Choroid plexus epithelial cell (primary cell): ENCODE data around the gene PTK6.
A peak's percentile ranks its signal among the peaks of the same experiment; 100 is the strongest.

Source experiments
- DNase-seq: peaks from one replicate; pipeline ENCODE4 v3.0.0-alpha.2; 2010; ENCODE audit warnings: low read depth
- H3K4me3 ChIP-seq: 2 replicates; pipeline ENCODE4 v1.5.1; 2011; ENCODE audit warnings: low read depth, mild to moderate bottlenecking, control low read depth, low read length, moderate library complexity
- CTCF ChIP-seq: conservative IDR thresholded peaks from 2 replicates; pipeline ENCODE4 v1.5.1; 2011; ENCODE audit warnings: low read depth, mild to moderate bottlenecking, control low read depth, inconsistent platforms, low read length, moderate library complexity

Gene PTK6

GRCh38 chr20:63578224-63579016 lies 41.2 kb upstream of the PTK6 start:
- H3K4me3 ChIP-seq, result no peak overlapping the region
- DNase-seq, result no peak
- no peak for TF ChIP-seq CTCF

GRCh38 chr20:63577317-63577894 lies 40.2 kb upstream of the PTK6 start:
- no peak overlapping the region for H3K4me3 ChIP-seq
- no peak for DNase-seq
- TF ChIP-seq CTCF, result no peak

GRCh38 chr20:63576311-63576710 lies 39.1 kb upstream of the PTK6 start:
- no peak for DNase-seq
- no peak for TF ChIP-seq CTCF
- H3K4me3 ChIP-seq, result no peak overlapping the region

- no peak for TF ChIP-seq CTCF
- no peak for DNase-seq
- H3K4me3 ChIP-seq, result no peak overlapping the region
Measured at GRCh38 chr20:63574829-63575743, 37.9 kb upstream of the PTK6 start.

GRCh38 chr20:63574156-63574828 lies 37.1 kb upstream of the PTK6 start, which contains the start of gene HELZ2:
Gene HELZ2 (minus strand): TSS chr20:63574239. CDS start chr20:63572385, 1,854 bp downstream.
- peak; percentile 63 for DNase-seq
- no peak for TF ChIP-seq CTCF
- H3K4me3 ChIP-seq, result peak within 1 kb of the TSS; percentile 81

- H3K4me3 ChIP-seq, result peak overlapping the region; percentile 81
- no peak for TF ChIP-seq CTCF
- DNase-seq, result no peak
Measured at GRCh38 chr20:63573647-63574131, 36.5 kb upstream of the PTK6 start.
